H9 (cell line): ENCODE results near the gene WIPI1. TPM values are rescaled to one million over a fixed set of nuclear protein-coding genes. Genes with fewer than 3 reads are reported as not detected.

Experiments used
- DNase-seq: peaks from one replicate; pipeline ENCODE4 v3.0.0-alpha.2; 2017
- H2AFZ ChIP-seq: one replicate; pipeline ENCODE4 v1.6.1; 2013; ENCODE audit warnings: mild to moderate bottlenecking, low read length, control low read depth, moderate library complexity
- H2AK5ac ChIP-seq: 2 replicates; pipeline ENCODE4 v1.6.1; 2013; ENCODE audit warnings: low read length, control low read depth, mixed read lengths; ENCODE audit not compliant: insufficient read length
- H2BK120ac ChIP-seq: one replicate; pipeline ENCODE4 v1.6.1; 2013; ENCODE audit warnings: low read depth, mild to moderate bottlenecking, low read length, control low read depth, inconsistent platforms; ENCODE audit not compliant: poor library complexity, severe bottlenecking
- H2BK12ac ChIP-seq: 2 replicates; pipeline ENCODE4 v1.6.1; 2013; ENCODE audit warnings: low read length, control low read depth, mixed read lengths, low read depth; ENCODE audit not compliant: insufficient read length
- H2BK15ac ChIP-seq: 2 replicates; pipeline ENCODE4 v1.6.1; 2013; ENCODE audit warnings: low read depth, low read length, control low read depth
- H2BK20ac ChIP-seq: one replicate; pipeline ENCODE4 v1.6.1; 2013; ENCODE audit warnings: low read depth, mild to moderate bottlenecking, low read length, control low read depth, inconsistent platforms; ENCODE audit not compliant: poor library complexity, severe bottlenecking
- H2BK5ac ChIP-seq: 2 replicates; pipeline ENCODE4 v1.6.1; 2013; ENCODE audit warnings: low read length, control low read depth, mixed read lengths; ENCODE audit not compliant: insufficient read length
- H3K14ac ChIP-seq: 2 replicates; pipeline ENCODE4 v1.6.1; 2013; ENCODE audit warnings: low read length, control low read depth; ENCODE audit not compliant: insufficient read depth
- H3K18ac ChIP-seq: 2 replicates; pipeline ENCODE4 v1.6.1; 2013; ENCODE audit warnings: low read depth, mild to moderate bottlenecking, mixed read lengths, low read length, control low read depth; ENCODE audit not compliant: insufficient read length
- H3K23ac ChIP-seq: 2 replicates; pipeline ENCODE4 v1.6.1; 2013; ENCODE audit warnings: low read length, control low read depth, mixed read lengths, low read depth; ENCODE audit not compliant: insufficient read length
- H3K23me2 ChIP-seq: 2 replicates; pipeline ENCODE4 v1.6.1; 2013; ENCODE audit warnings: low read depth, mild to moderate bottlenecking, mixed read lengths, low read length, control low read depth; ENCODE audit not compliant: insufficient read length, poor library complexity, severe bottlenecking
- H3K27ac ChIP-seq: 2 replicates; pipeline ENCODE4 v1.5.1; 2013; ENCODE audit warnings: low read length, control low read depth, mixed read lengths, low read depth; ENCODE audit not compliant: insufficient read length
- H3K27me3 ChIP-seq: 2 replicates; pipeline ENCODE4 v1.6.1; 2013; ENCODE audit warnings: low read length, control low read depth, inconsistent platforms; ENCODE audit not compliant: insufficient read depth
- H3K4ac ChIP-seq: 2 replicates; pipeline ENCODE4 v1.6.1; 2013; ENCODE audit warnings: low read depth, mild to moderate bottlenecking, control low read depth, inconsistent platforms, low read length, moderate library complexity
- H3K4me1 ChIP-seq: 2 replicates; pipeline ENCODE4 v1.6.1; 2013; ENCODE audit warnings: low read length, control low read depth, inconsistent platforms; ENCODE audit not compliant: insufficient read depth
- H3K4me2 ChIP-seq: 2 replicates; pipeline ENCODE4 v1.6.1; 2013; ENCODE audit warnings: low read length, control low read depth, mixed read lengths; ENCODE audit not compliant: insufficient read length, insufficient read depth
- H3K56ac ChIP-seq: 2 replicates; pipeline ENCODE4 v1.6.1; 2013; ENCODE audit warnings: low read depth, mild to moderate bottlenecking, mixed read lengths, low read length, control low read depth; ENCODE audit not compliant: insufficient read length
- H3K79me1 ChIP-seq: 2 replicates; pipeline ENCODE4 v1.6.1; 2013; ENCODE audit warnings: low read depth, mild to moderate bottlenecking, moderate library complexity, low read length, control low read depth, inconsistent platforms; ENCODE audit not compliant: insufficient read depth, poor library complexity, severe bottlenecking
- H3K79me2 ChIP-seq: 2 replicates; pipeline ENCODE4 v1.6.1; 2013; ENCODE audit warnings: low read length, control low read depth, inconsistent platforms; ENCODE audit not compliant: insufficient read depth
- H3K9ac ChIP-seq: 2 replicates; pipeline ENCODE4 v1.6.1; 2013; ENCODE audit warnings: low read length, control low read depth, mixed read lengths; ENCODE audit not compliant: insufficient read length; ENCODE audit errors: extremely low read depth
- H3K9me3 ChIP-seq: one replicate; pipeline ENCODE4 v1.6.1; 2013; ENCODE audit warnings: low read depth, low read length, inconsistent platforms; ENCODE audit not compliant: control insufficient read depth
- H3T11ph ChIP-seq: one replicate; pipeline ENCODE4 v1.6.1; 2013; ENCODE audit warnings: mild to moderate bottlenecking, low read length, control low read depth, inconsistent platforms
- H4K20me1 ChIP-seq: one replicate; pipeline ENCODE4 v1.6.1; 2013; ENCODE audit not compliant: control insufficient read depth, insufficient read length, insufficient read depth
- H4K5ac ChIP-seq: 2 replicates; pipeline ENCODE4 v1.6.1; 2013; ENCODE audit warnings: low read depth, mild to moderate bottlenecking, mixed read lengths, low read length, control low read depth; ENCODE audit not compliant: insufficient read length
- H4K8ac ChIP-seq: replicated peaks from 2 replicates; pipeline ENCODE4 v1.6.1; 2013; ENCODE audit warnings: low read length, control low read depth, mixed read lengths, low read depth; ENCODE audit not compliant: insufficient read length
- H4K91ac ChIP-seq: 2 replicates; pipeline ENCODE4 v1.6.1; 2013; ENCODE audit warnings: low read depth, mild to moderate bottlenecking, moderate library complexity, mixed read lengths, low read length, control low read depth; ENCODE audit not compliant: insufficient read length
- H3K27ac Mint-ChIP-seq, 3 experiments: 2 replicates in 2 of 3; 3 replicates in 1 of 3; pipeline ENCODE4 v1.8.0; 2020 to 2021; ENCODE audit warnings: mixed read lengths in 3 of 3, mild to moderate bottlenecking in 1 of 3, moderate library complexity in 1 of 3
- H3K27me3 Mint-ChIP-seq: 2 replicates; pipeline ENCODE4 v1.8.0; 2021; ENCODE audit warnings: low read depth, mild to moderate bottlenecking, moderate library complexity, mixed read lengths
- H3K36me3 Mint-ChIP-seq, 3 experiments: 2 replicates in 2 of 3; 3 replicates in 1 of 3; pipeline ENCODE4 v1.8.0; 2020 to 2021; ENCODE audit warnings: low read depth in 3 of 3, mixed read lengths in 3 of 3; ENCODE audit not compliant: insufficient read depth in 1 of 3
- H3K4me1 Mint-ChIP-seq, 2 experiments: 2 replicates each; pipeline ENCODE4 v1.8.0; 2020; ENCODE audit warnings: mixed read lengths in 2 of 2
- H3K4me3 Mint-ChIP-seq, 2 experiments: 2 replicates in 1 of 2; 3 replicates in 1 of 2; pipeline ENCODE4 v1.8.0; 2020 to 2021; ENCODE audit warnings: mild to moderate bottlenecking in 2 of 2, mixed read lengths in 2 of 2, moderate library complexity in 1 of 2
- H3K9me3 Mint-ChIP-seq, 2 experiments: 2 replicates in 1 of 2; 3 replicates in 1 of 2; pipeline ENCODE4 v1.8.0; 2020; ENCODE audit warnings: mild to moderate bottlenecking in 2 of 2, mixed read lengths in 2 of 2, moderate library complexity in 1 of 2
- WGBS: extraction: QIAGEN DNeasy Blood & Tissue Kit; methylation state at CpG from one replicate; pipeline ENCODE4 v1.1.7; 2013; ENCODE audit warnings: missing lambda C conversion rate, low lambda C conversion rate, mixed read lengths; ENCODE audit not compliant: insufficient read length; ENCODE audit errors: extremely low coverage; 5-methylcytosine and 5-hydroxymethylcytosine counted together
- total RNA-seq: library from RNA; stranded (reverse); gene quantifications from 2 replicates; pipeline ENCODE4 v1.2.1, GENCODE V29; 2021
- TF ChIP-seq, protein P1 (sequence below): fragments of 200-600 bp; sonication (generic); conservative IDR thresholded peaks from 3 replicates; pipeline ENCODE4 v1.8.0; 2021; ENCODE audit warnings: antibody characterized with exemption, mild to moderate bottlenecking

The WIPI1 gene
- total RNA-seq, 1 experiment from 2014 or later: 15.4 TPM

DNA sequence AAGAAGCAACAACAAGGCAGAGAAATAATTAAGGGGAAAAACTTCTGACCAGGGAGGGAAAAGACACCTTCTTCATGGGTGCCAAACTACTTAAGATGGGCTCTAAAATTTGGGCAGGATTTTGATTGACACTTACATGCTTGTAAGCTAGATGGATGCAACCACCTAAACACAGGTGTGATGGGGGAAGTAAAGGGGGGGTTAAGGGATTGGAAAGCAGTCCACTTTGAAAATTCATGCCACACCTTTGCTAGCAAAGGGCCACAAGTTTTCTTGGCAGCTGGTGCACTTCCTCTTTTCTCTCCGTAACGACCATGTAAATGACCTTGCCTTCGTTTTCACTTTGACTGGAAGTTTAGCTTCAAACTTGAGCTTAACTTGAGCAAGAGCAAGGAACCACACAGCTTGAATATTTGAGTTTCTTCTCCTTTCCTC is 40.6 kb upstream of the WIPI1 start:
- Histone ChIP-seq H2AFZ (no peak overlapping the region), H3K27me3 (no peaks in the 10 kb centered on the region), H3K27ac (no peak overlapping the region), H2BK12ac (no peak overlapping the region), H3K23ac (no peak overlapping the region), H2BK120ac (no peak overlapping the region), H3K4me2 (no peak overlapping the region), H3K4me1 (no peaks in the 10 kb centered on the region), H4K5ac (no peak overlapping the region), H3K23me2 (no peaks in the 10 kb centered on the region), H3K79me2 (no peaks in the 10 kb centered on the region), H4K20me1 (no peaks in the 10 kb centered on the region), H3K56ac (no peak overlapping the region), H2AK5ac (no peak overlapping the region), H3K79me1 (no peaks in the 10 kb centered on the region), H3K9me3 (no peaks in the 10 kb centered on the region), H3K4ac (no peak overlapping the region), H2BK5ac (no peak overlapping the region), H4K8ac (no peak overlapping the region), H3K18ac (no peak overlapping the region), H3T11ph (no peak overlapping the region), H3K14ac (no peak overlapping the region), H4K91ac (no peak overlapping the region), H3K9ac (no peak overlapping the region), H2BK20ac (no peak overlapping the region), H2BK15ac (no peak overlapping the region)
- DNase-seq: no peak
- H3K36me3 Mint-ChIP-seq: peaks cover 2 to 6% (median 3%) of the 10 kb centered on the region in 3 experiments; a peak in 4 of 7 replicates
- peaks cover 5 to 6% of the 10 kb centered on the region in 2 experiments for H3K9me3 Mint-ChIP-seq
- H3K27ac Mint-ChIP-seq: no peak overlapping the region
- no peaks in the 10 kb centered on the region; the same call in 1 of the 2 replicates for H3K27me3 Mint-ChIP-seq
- H3K4me3 Mint-ChIP-seq: no peak overlapping the region
- TF ChIP-seq, protein P1, sequence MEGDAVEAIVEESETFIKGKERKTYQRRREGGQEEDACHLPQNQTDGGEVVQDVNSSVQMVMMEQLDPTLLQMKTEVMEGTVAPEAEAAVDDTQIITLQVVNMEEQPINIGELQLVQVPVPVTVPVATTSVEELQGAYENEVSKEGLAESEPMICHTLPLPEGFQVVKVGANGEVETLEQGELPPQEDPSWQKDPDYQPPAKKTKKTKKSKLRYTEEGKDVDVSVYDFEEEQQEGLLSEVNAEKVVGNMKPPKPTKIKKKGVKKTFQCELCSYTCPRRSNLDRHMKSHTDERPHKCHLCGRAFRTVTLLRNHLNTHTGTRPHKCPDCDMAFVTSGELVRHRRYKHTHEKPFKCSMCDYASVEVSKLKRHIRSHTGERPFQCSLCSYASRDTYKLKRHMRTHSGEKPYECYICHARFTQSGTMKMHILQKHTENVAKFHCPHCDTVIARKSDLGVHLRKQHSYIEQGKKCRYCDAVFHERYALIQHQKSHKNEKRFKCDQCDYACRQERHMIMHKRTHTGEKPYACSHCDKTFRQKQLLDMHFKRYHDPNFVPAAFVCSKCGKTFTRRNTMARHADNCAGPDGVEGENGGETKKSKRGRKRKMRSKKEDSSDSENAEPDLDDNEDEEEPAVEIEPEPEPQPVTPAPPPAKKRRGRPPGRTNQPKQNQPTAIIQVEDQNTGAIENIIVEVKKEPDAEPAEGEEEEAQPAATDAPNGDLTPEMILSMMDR: no peak
- no CpG with 5 or more reads among the region's 3 CpGs for WGBS
- no peaks in the 10 kb centered on the region for H3K4me1 Mint-ChIP-seq
